UCSD-AML1 (cell line): ENCODE results near the gene THTPA.
"Not testable (repeated sequence)": the region's sequence is repeated elsewhere in the genome, so short reads cannot be mapped to it uniquely, and the experiment has no call there.

ENCODE experiments used
- DNase-seq: peaks from one replicate; lab custom pipeline; 2025; ENCODE audit not compliant: unreplicated experiment; lab: John Stamatoyannopoulos, UW

THTPA gene

GRCh38 chr14:23582906-23583760 is 27.1 kb downstream of the THTPA start:
- DNase-seq = no peak

DNA sequence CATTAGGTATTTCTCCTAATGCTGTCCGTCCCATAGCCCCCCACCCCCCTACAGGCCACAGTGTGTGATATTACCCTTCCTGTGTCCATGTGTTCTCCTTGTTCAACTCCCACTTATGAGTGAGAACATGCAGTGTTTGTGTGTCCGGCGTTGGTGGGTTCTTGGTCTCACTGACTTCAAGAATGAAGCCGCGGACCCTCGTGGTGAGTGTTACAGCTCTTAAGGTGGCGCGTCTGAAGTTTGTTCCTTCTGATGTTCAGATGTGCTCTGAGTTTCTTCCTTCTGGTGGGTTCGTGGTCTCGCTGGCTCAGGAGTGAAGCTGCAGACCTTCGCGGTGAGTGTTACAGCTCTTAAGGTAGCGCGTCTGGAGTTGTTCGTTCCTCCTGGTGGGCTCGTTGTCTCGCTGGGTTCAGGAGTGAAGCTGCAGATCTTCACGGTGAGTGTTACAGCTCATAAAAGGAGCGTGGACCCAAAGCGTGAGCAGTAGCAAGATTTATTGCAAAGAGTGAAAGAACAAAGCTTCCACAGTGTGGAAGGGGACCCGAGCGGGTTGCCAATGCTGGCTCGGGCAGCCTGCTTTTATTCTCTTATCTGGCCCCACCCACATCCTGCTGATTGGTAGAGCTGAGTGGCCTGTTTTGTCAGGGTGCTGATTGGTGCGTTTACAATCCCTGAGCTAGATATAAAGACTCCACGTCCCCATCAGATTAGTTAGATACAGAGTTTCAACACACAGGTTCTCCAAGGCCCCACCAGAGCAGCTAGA is 27.9 kb downstream of the THTPA start:
- not testable (repeated sequence) for DNase-seq

DNA sequence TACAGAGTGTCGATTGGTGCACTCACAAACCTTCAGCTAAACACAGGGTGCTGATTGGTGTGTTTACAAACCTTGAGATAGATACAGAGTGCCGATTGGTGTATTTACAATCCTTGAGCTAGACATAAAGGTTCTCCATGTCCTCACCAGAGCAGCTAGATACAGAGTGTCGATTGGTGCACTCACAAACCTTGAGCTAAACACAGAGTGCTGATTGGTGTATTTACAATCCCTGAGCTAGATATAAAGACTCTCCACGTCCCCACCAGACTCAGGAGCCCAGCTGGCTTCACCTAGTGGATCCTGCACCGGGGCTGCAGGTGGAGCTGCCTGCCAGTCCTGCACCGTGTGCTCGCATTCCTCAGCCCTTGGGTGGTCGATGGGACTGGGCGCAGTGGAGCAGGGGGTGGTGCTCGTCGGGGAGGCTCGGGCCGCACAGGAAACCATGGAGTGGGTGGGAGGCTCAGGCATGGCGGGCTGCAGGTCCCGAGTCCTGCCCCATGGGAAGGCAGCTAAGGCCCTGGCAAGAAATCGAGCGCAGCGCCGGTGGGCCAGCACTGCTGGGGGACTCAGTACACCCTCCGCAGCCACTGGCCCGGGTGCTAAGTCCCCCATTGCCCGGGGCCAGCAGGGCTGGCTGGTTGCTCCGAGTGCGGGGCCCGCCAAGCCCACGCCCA is 28.6 kb downstream of the THTPA start:
- not testable (repeated sequence) for DNase-seq

DNA sequence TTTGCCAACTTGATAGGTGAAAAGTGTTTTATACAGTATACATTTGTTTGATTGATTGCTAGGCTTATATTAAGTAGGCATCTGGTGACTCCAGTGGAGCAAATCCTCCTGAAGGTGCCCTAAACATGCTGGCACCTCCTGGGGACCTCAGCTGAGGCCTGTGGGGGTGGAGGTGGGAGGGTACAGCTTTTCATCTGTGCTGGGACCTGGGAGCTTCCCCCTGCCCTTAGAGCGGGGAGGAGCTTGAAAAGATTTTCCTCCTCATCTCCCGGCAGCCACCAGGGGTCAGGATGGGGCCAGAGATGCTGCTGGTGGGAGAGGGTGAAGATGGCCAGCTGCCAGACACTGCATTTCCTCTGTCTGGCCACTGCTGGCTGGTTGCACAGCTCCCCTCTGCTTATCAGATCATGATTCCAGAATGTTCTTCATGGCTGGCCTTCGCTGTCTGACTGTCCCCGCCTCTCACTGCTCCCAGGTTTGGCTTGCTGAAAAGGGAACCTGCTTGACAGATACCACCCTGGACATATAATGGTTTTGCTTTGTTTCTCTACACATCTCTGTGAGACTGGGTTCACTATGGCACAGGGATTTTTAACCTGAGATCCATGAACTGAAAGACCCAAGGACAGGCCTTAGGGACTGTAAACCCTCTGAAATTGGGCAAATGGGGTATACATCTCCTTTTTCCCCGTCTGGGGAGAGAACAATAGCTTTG is 33.0 kb downstream of the THTPA start:
- peak; percentile 85 for DNase-seq

DNA sequence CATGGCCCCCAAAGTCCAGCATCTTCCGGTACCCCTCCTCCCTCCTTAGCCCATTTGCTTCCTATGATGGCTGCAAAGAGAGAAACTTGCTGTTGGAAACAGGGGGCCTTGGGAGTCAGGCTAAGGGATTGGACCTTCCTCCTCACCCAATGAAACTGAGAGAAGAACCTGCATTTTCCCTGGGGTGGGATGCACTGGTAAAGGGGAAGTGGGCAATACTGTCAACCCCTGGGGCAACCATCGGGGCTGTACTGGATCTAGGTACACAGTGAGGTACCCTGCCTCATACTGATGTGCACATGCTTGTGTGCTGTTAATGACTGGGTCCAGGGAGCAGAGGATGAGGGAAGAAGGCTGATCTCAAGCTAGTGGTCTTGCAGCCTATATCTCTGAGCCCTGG is 33.5 kb downstream of the THTPA start:
- DNase-seq = no peak

GRCh38 chr14:23590198-23590597 is 34.1 kb downstream of the THTPA start:
- DNase-seq = no peak

- DNase-seq = not testable (repeated sequence)
Observed at GRCh38 chr14:23594191-23594590, 38.1 kb downstream of the THTPA start.

DNA sequence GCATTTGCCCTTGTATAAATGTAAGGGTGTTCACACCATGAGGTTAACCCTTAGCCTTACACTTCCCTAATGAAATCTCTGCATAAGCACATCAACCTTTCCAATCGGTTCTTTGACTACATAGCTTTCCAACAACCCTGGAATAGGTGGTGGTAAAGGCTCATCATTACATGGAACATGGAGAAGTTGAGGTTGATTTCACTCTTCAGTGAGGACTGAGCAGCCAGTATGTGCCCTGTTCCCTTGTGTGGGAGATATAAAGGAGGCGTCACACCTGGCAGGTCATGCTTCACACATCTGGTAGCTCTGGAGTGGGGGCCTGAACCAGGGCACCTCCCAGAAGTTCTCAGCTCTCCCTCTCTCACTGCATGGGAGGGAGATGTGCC is 44.2 kb downstream of the THTPA start:
- DNase-seq = no peak

DNA sequence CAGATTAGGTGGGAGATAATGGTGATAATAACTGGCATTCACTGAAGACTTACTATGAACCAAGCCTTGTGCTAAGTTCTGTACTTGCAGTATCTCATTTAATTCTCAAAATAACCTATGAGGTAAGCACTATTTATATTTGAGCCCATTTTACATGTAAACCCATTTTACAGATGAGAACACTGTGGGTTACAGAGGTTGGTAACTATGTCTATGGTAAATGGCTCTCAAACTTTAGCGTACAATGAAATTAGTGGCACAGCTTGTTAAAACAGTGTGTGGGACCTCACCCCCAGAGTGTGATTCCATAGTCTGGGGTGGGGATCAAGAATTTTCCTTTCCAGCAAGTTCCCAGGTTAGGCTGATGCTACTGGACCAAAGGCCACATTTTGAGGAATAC is 44.7 kb downstream of the THTPA start:
- no peak for DNase-seq

- DNase-seq = no peak
Observed at GRCh38 chr14:23601424-23601823, 45.4 kb downstream of the THTPA start.

DNA sequence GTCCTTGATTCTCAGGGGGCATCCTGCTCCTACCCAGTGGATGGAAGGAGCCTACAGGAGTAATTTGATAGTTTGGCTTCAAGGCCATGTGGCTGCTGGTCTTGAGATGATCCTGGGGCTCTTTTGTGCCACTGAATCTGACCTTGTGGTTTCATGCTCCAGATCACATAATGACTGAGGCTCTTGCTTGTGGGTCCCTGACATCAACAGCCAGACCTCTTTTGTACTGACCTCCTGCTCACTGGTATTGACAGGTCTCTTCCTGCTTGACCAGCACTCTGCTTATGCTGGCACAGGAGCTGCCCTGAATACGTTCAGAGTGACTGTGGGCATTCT is 45.7 kb downstream of the THTPA start:
- DNase-seq = no peak

DNA sequence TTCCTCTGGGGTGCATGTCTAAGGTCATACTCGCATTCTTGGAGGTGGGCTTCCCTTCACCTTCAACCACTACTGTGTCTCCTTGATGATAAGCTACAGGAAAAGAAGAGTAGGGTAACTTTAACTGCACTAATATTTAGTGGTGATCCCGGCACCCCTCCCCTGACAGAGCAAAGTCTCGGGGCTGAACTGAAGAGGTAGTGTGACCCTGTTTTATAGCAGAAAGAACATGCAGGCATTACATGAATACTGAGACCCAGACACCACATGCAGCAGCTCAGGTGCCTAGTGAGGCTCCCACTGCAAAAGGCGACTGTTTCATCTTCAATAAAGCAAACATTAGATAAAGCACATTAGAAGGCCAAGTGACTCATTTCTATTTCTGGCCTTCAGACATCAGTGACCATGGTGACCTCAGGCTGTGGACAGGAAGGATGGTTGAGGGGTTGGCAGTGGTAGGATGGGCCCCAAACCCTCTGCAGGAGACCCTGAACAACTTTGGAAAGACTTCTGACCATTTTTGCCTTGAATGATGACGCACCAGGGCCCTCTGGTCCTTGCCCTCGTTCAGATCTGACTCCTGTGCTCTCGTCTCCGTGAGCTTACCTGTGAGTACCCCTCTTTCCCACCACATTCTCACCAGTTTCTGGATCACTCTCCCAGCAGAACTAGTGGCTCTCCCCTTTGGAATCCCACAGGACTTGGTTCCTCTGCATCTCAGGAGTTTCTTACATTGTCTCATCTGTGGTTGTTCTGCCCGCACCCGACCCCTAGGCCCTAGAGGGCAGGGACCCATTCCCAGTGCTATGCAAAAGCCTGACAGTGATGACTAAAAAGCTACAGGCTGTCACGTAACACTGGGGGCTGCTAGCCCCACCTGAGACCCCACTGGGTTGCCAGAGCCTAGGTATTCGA is 46.4 kb downstream of the THTPA start:
- DNase-seq = no peak

DNA sequence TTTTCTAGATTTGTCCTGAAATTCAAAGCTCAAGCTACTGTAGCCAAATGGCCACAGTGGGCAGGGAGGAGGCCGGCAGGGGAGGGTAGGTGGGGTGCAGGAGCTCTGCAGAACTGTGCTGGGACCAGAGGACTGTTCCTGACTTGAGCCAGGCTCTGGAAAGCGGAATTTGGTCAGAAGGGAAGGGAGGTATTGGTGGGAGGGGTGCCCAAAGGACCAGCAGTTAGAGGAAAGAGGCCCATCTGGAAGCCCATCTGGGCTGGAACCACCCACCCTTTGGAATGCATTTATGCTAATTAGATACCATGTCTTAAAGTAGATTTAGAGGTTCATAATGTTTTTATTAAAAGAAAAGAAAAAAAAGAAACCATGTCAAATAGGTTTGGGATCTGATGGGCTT is 47.0 kb downstream of the THTPA start:
- no peak for DNase-seq

DNA sequence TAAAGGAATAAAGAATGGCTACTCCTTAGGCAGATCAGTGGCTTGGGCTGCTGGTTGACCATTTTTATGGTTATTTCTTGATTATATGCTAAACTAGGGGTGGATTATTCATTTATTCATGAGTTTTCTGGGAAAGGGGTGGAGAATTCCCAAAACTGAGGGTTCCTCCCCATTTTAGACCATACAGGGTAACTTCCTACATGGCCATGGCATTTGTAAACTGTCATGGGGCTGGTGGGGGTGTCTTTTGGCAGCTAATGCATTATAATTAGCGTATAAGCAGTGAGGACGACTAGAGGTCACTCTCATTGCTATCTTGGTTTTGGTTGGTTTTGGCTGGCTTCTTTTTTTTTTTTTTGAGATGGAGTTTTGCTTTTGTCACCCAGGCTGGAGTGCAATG is 48.1 kb downstream of the THTPA start:
- DNase-seq = no peak

- DNase-seq = no peak
Observed at GRCh38 chr14:23604675-23605170, 48.7 kb downstream of the THTPA start.

GRCh38 chr14:23605931-23606585 is 50.0 kb downstream of the THTPA start:
- DNase-seq = no peak

DNA sequence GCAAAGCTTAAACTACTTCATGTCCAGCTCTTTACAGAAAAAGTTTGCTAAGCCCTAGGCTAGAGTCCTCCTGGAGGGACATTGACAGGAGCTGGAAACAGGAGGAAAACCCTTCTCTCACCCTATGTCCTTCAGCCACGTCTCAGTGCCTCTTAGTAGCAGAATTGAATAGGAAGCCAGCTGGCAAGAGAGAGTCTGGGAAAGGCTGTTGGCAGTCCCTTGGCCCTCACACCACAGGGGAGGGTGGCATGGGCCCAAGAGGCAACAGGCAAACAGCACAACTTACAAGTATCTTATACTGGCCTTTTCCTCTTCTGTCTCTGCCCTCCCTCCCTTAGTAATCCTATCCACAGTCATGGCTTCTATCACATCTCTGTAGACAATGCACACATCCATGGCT is 52.4 kb downstream of the THTPA start:
- DNase-seq = no peak

- DNase-seq = no peak
Observed at GRCh38 chr14:23609001-23609400, 52.9 kb downstream of the THTPA start.

DNA sequence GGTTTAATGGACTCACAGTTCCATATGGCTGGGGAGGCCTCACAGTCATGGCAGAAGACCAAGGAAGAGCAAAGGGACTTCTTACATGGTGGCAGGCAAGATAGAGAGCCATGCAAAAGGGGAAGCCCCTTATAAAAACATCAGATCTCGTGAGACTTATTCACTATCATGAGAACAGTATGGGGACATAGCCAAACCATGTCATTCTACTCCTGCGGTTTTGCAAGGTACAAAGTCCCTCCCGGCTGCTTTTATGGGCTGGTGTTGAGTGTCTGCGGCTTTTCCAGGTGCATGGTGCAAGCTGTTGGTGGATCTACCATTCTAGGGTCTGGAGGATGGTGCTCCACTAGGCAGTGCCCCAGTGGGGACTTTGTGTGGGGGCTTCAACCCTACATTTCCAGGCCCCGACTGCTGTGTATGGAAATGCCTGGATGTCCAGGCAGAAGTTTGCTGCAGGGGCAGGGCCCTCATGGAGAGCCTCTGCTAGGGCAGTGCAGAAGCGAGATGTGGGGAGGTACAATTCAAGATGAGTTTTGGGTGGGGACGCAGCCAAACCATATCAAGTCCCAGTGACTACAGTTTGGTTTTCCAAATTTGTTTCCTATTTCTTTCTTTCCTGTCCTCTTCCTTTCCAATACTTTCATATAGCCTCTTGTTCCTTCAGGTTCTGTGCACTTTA is 53.5 kb downstream of the THTPA start:
- DNase-seq = not testable (repeated sequence)
